Measurements from ENCODE around the gene TP73.

- TF ChIP-seq POLR2A (IDR thresholded peaks at IDR 0.05) (no peak), CTCF (IDR thresholded peaks at IDR 0.05) (no peak)
Observed at GRCh38 chr1:3683992-3684391, 31.7 kb downstream of the TP73 start.

All from right lobe of liver (tissue), 4 donors.